ENCODE data around the gene ENAM. TPM values are rescaled to one million over a fixed set of nuclear protein-coding genes. Genes with fewer than 3 reads are reported as not detected.

Gene ENAM
- total RNA-seq (2014; rRNA removed; shearing (Covaris generic)): not detected in 2 replicates

- DNase-seq (ENCODE audit: low read depth): no peak
Observed at GRCh38 chr4:70628444-70628843, at the start of gene ENAM. ENAM (plus strand) TSS chr4:70628744; CDS start chr4:70629501, 757 bp downstream.

- DNase-seq (ENCODE audit: low read depth): no peak
Observed at GRCh38 chr4:70581980-70582379, 46.6 kb upstream of the ENAM start.

DNA sequence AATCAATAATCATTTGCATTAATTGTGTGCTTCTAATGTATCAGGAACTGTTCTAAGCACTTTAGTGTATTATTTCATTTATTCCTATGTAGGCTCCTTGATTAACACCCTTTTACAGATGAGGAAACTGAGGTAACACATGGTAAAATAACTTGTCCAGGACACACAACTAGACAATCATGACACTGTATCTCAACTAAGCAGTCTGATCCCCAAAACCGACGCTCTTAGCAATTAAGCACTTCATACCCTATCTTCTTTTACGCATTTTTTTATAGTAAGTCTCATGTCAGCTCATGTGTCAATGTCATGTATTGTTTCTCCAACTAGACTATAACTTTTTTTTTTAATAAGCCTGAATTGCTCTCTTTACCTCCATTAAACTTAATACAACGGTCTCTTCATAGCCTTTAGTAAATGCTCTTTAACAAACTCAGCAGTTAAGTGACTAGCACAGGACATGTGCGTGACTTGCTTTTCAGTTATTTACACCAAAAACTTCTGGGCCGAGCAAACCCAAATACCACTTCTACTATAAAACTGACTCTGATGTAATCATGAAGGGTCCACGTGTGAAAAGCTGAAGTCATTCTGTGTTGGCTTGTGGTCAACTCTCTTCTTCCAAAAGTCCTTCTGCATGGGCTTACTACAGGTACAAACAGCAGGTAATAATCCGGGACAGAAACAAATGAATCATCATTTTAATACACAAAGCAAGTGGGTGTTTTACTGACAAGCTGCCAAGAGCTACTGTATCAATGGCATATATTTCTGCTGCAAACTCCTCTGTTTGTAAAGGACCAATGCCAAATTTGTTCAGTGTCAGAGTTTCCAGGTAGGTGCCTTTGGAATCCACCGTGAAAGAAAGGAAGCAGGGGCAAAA is 44.4 kb upstream of the ENAM start:
- peak; percentile 1 for DNase-seq (ENCODE audit: low read depth)

DNA sequence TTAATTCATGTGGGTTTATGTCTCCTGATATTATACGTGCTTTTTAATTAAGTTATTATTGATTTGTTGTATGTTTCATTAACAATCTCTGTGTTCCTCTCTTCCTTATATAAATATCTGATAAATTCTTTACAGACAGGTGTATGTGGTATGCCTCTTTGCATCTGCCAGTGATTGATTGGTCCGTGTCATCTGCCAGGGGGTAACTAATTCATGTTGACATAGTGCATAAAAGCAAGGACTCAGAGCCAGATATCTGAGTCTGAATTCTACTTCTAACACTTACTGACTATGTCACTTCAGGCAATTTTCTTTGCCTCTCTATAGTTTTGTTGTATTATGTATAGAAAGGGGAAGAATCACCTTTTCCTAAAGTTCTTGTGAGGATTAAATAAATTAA is 41.7 kb upstream of the ENAM start:
- DNase-seq (ENCODE audit: low read depth): no peak

DNA sequence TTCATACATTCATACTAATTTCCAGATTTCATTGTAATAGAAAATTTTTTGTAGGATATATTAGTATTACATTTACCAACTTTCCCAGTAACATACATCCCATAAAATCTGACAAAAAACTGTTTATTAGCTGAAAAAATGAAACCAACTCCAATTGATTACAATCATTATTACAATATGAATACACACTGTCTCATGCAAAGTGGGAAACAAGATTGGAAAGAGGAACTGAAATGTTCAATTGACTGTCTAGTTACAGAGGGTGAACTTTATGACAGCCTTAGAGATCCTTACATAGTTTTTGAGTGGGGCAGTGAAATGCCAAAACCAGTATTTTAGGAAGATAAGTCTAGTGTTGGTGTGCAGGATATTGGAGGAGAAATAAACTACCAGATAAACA is 38.8 kb upstream of the ENAM start:
- DNase-seq (ENCODE audit: low read depth): no peak

GRCh38 chr4:70591955-70592582 is 36.5 kb upstream of the ENAM start, which contains the start of gene AMBN:
AMBN (plus strand) TSS chr4:70592256; CDS start chr4:70592359, 103 bp downstream.
- no peak for DNase-seq (ENCODE audit: low read depth)

GRCh38 chr4:70594196-70594595 is 34.3 kb upstream of the ENAM start:
- no peak for DNase-seq (ENCODE audit: low read depth)

DNA sequence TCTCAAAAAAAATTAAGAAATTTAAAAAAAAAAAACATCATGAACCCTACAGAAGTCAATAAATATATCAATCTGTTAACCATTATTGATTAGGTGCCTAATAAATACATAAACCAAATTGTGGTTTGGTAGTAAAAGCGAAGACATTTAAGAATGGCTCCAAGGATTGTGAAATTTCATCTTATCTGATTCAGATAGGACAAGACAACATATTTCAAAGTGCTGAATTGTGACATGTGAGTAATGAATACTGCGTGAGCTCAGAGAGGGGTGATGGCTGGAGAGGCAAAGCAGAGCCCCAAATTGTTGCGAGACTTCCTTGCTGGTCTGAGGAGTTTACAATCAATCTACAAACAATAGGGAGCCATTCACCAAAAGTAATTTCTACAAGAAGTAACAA is 28.2 kb upstream of the ENAM start:
- no peak for DNase-seq (ENCODE audit: low read depth)

DNA sequence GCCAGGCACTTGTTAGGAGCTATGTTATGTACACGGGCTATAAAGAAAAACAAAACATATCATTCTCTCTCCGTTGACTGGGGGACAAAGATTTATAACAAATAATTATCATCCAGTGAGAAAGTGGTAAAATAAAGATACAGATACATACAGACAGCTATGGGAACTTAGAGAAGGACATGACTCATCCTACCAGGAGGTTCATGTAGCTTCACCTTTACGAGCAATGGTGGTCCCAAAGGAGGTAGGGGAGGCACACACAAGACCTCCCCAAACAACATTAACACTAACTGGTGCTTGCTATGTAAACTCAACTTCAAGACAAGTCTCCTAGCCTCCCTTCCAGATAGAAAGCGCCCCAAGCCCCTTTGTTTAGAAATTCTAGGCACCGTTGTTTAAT is 27.6 kb upstream of the ENAM start:
- DNase-seq (ENCODE audit: low read depth): no peak

- peak; percentile 48 for DNase-seq (ENCODE audit: low read depth)
Observed at GRCh38 chr4:70601422-70602039, 27.0 kb upstream of the ENAM start.

DNA sequence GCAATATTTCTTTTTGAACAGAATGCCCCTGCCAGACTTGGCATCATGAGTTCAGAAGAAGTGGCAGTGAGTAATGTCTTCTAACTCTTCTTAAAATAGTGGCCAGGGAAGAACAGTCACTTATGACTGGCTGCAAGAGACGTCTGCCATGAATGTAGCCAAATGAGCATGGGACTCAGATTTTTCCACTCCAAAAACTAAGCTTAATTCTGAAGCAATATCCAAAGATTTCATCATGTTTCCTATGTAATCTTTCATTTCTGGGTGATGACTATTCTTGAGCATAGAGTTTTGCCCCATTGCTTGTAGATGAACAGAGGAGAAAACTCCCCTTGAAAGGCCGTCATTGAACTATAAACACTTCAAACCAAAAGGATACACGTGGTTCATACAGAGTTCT is 24.7 kb upstream of the ENAM start:
- DNase-seq (ENCODE audit: low read depth): no peak

DNA sequence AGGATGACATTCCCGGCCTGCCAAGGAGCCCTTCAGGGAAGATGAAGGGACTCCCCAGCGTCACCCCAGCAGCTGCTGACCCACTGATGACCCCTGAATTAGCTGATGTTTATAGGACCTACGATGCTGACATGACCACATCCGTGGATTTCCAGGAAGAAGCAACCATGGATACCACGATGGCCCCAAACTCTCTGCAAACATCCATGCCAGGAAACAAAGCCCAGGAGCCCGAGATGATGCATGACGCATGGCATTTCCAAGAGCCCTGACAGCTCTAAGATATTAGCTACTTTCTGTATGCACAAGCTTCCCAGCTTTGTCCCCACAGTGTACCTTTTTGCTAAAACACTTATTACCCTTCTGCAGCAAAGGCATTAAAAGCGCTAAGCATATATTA is 22.1 kb upstream of the ENAM start:
- no peak for DNase-seq (ENCODE audit: low read depth)

GRCh38 chr4:70607334-70607853 is 21.1 kb upstream of the ENAM start:
- no peak for DNase-seq (ENCODE audit: low read depth)

DNA sequence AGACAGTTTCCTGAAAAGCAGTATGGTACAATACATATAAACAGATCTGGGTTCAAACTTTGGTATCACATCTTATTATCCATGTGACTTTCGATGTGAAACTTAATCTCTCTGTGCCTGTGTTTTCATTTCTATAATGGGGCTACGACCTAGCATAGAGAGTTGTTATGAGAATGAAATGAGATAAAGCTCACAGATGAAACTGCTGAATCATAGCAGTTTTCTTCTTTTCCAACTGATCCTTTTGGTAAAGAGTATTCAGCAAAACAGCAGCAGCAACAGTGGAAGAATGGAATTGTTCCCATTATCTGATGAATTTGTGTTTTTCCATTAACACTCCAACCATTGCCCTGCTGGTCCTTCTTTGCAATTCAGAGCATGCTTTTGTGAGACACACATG is 20.2 kb upstream of the ENAM start:
- no peak for DNase-seq (ENCODE audit: low read depth)

DNA sequence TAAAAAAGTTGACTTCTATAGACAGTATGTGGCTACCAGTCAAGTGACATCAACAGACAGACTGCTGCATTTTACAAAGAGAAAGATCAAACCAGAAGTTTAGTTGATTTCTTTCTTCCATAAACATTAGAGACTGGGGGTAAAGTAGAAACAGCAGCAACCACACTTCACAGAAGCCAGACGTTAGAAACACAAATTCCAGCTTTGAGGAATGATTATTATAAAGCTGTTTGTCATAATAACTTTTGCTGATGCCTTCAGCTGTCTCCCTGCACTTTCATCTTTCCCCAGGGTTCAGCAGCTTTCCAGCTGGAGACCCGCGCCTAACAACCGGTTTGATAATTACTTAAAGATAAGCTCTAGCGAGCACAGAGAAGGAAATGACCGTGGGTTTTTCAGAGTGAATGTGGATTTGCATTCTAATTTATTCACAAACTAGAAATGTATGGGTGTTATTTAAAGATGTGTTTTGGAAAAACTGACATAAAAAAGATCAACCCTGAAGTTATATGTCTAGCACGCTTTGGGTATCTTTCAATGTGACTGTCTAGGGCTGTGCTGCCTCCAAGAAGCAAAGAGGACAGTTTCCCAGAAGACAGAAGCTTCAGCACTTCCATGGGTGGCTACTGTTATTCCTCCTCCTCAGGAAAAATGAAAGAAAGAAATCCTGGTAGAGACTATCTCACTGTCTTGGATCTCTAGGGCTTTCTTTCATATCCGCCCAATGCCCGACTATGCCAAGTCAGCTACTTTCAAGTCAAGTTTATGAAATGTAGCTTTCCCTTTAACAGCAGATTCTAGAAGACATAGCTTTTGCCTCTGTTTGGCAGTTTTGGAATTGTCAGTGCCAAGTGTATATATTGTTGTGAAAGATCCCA is 15.0 kb upstream of the ENAM start:
- no peak for DNase-seq (ENCODE audit: low read depth)

DNA sequence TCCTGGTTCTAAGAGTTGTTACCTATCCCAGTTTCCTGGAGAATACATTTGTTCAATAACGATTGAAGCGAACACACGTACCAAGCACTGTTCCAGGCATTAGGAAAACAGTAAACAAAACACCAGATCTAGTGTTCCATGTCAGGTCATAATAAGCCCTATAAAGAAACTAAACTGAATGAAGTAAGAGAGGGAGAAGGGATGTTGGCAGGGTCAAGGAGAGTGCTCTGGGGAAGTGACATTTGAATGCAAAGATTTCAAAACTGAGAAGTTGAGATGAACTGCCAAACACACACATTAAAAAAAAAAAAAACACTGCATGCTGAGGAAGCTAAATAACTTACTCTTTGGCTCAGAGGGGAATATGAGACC is 14.4 kb upstream of the ENAM start:
- no peak for DNase-seq (ENCODE audit: low read depth)

DNA sequence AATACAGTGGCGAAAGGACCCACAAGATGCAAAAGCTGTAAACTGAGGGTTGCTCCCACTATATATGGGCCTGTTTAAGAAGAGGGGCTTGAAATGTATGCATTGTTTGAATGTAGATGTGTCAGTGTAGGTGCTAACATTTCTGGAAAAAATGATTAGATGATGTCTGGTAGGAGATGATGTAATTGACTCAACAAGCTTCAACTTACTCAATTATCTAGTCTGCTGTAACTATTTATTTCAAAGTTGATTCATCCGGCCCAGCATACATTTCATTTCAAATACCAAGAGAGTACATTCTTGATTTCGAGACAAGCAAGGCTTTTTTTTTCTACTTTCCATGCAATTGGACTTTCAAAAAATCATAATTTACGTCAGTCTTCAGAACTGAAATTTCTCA is 9.3 kb upstream of the ENAM start:
- DNase-seq (ENCODE audit: low read depth): no peak

GRCh38 chr4:70619778-70620177 is 8.8 kb upstream of the ENAM start:
- no peak for DNase-seq (ENCODE audit: low read depth)

DNA sequence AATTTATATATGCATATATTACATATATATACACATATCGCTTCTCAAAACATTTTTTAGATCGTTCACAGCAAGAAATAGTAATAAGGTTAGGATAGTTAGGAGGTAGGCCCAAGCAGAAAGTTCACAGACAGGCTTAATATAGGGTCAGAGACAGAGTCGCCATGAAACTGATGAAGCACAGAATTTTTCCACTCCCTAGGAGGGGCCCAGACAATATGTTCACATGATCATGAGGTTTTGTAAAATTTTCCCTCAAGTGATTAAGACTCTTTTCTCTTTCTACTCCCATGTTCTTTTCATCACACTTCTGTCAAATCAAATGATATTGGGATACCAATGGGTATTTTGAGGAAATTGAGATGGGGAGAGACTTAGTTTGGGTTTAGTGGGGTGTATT is 5.2 kb upstream of the ENAM start:
- DNase-seq (ENCODE audit: low read depth): no peak

GRCh38 chr4:70624226-70624793 is 4.2 kb upstream of the ENAM start:
- no peak for DNase-seq (ENCODE audit: low read depth)

GRCh38 chr4:70627620-70628019 is 924 bp upstream of the ENAM start:
- no peak for DNase-seq (ENCODE audit: low read depth)
